HCT116 (cell line): Measurements from ENCODE around the gene DGCR8.
"Not testable (repeated sequence)": the region's sequence is repeated elsewhere in the genome, so short reads cannot be mapped to it uniquely, and the experiment has no call there.

Experiments
- CBX3 ChIP-seq: IDR thresholded peaks from 2 replicates; pipeline ENCODE4 v1.6.1; 2012; ENCODE audit warnings: low read depth
- EGR1 ChIP-seq: IDR thresholded peaks from 2 replicates; pipeline ENCODE4 v1.6.1; 2012; ENCODE audit warnings: low read depth
- EZH2 ChIP-seq: fragments of 200-600 bp; sonication (generic); IDR thresholded peaks from 2 replicates; pipeline ENCODE4 v1.6.1; 2017; ENCODE audit warnings: antibody characterized with exemption, mixed run types
- FOSL1 ChIP-seq: IDR thresholded peaks from 2 replicates; pipeline ENCODE4 v1.6.1; 2012; ENCODE audit warnings: low read depth
- JUND ChIP-seq: IDR thresholded peaks from 2 replicates; pipeline ENCODE4 v1.6.1; 2012
- POLR2A ChIP-seq: IDR thresholded peaks from 2 replicates; pipeline ENCODE4 v1.7.0; 2011; ENCODE audit warnings: borderline replicate concordance; ENCODE audit not compliant: insufficient read depth, insufficient read length; ENCODE audit errors: extremely low read depth
- SP1 ChIP-seq: IDR thresholded peaks from 2 replicates; pipeline ENCODE4 v1.6.1; 2012; ENCODE audit warnings: low read depth
- SRF ChIP-seq: IDR thresholded peaks from 2 replicates; pipeline ENCODE4 v1.6.1; 2012; ENCODE audit warnings: low read depth
- TCF7L2 ChIP-seq: IDR thresholded peaks from 2 replicates; pipeline ENCODE4 v1.7.0; 2011; ENCODE audit warnings: borderline replicate concordance, inconsistent platforms; ENCODE audit not compliant: insufficient read depth, insufficient read length; ENCODE audit errors: extremely low read depth
- TF ChIP-seq, protein P1 (sequence below), 3 experiments: fragments of 200-600 bp in 1 of 3; sonication (generic) in 1 of 3; IDR thresholded peaks in 2 of 3; conservative IDR thresholded peaks in 1 of 3; 2 replicates each; pipeline ENCODE4 v1.5.1; 2012 to 2017; ENCODE audit warnings: low read depth in 2 of 3, low read length in 2 of 3, antibody characterized with exemption in 1 of 3, borderline replicate concordance in 1 of 3, control low read depth in 1 of 3, mild to moderate bottlenecking in 1 of 3, mixed read lengths in 1 of 3, mixed run types in 1 of 3, moderate library complexity in 1 of 3; ENCODE audit not compliant: insufficient read depth in 1 of 3

DNA sequence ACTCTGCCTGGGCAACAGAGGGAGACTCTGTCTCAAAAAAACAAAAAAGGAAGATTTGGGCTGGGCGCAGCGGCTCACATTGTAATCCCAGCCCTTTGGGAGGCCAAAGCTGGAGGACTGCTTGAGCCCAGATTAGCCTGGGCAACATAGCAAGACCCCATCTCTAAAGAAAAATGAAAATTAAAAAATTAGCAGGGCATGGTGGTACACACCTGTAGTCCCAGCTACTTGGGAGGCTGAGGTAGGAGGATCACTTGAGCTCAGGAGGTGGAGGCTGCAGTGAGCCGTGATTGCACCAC lies 12.7 kb upstream of the DGCR8 start:
- TF ChIP-seq POLR2A, EZH2, SRF, FOSL1, EGR1, TCF7L2, CBX3, JUND, SP1: not testable (repeated sequence)
- TF ChIP-seq, protein P1, sequence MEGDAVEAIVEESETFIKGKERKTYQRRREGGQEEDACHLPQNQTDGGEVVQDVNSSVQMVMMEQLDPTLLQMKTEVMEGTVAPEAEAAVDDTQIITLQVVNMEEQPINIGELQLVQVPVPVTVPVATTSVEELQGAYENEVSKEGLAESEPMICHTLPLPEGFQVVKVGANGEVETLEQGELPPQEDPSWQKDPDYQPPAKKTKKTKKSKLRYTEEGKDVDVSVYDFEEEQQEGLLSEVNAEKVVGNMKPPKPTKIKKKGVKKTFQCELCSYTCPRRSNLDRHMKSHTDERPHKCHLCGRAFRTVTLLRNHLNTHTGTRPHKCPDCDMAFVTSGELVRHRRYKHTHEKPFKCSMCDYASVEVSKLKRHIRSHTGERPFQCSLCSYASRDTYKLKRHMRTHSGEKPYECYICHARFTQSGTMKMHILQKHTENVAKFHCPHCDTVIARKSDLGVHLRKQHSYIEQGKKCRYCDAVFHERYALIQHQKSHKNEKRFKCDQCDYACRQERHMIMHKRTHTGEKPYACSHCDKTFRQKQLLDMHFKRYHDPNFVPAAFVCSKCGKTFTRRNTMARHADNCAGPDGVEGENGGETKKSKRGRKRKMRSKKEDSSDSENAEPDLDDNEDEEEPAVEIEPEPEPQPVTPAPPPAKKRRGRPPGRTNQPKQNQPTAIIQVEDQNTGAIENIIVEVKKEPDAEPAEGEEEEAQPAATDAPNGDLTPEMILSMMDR (IDR thresholded peaks at IDR 0.05 in 2 of 3, conservative IDR thresholded peaks at IDR 0.05 in 1 of 3; ENCODE audit: borderline replicate concordance in 1 of 3, insufficient read depth in 1 of 3, low read depth in 2 of 3, low read length in 2 of 3) = not testable (repeated sequence)
